Parathyroid adenoma (tissue), 2 donors: ENCODE measurements around the gene FGFR4.

Experiments used
- H2AFZ ChIP-seq: fragments of 300-600 bp; sonication (generic); one replicate; pipeline ENCODE4 v1.7.0; 2017; ENCODE audit warnings: antibody characterized with exemption, mild to moderate bottlenecking
- H3K27ac ChIP-seq: fragments of 300-600 bp; sonication (generic); one replicate; pipeline ENCODE4 v1.7.0; 2017
- H3K27me3 ChIP-seq: fragments of 300-600 bp; sonication (generic); one replicate; pipeline ENCODE4 v1.7.0; 2017; ENCODE audit warnings: low read length; ENCODE audit not compliant: control insufficient read depth, insufficient read depth
- H3K36me3 ChIP-seq: fragments of 300-600 bp; sonication (generic); one replicate; pipeline ENCODE4 v1.7.0; 2017; ENCODE audit warnings: low read length; ENCODE audit not compliant: control insufficient read depth, insufficient read depth
- H3K4me1 ChIP-seq: fragments of 300-600 bp; sonication (generic); one replicate; pipeline ENCODE4 v1.7.0; 2017; ENCODE audit warnings: control low read depth
- H3K4me2 ChIP-seq: fragments of 300-600 bp; sonication (generic); one replicate; pipeline ENCODE4 v1.7.0; 2017; ENCODE audit warnings: low read length
- H3K4me3 ChIP-seq: fragments of 300-600 bp; sonication (generic); one replicate; pipeline ENCODE4 v1.7.0; 2017; ENCODE audit warnings: low read depth, low read length
- H3K79me2 ChIP-seq: fragments of 300-600 bp; sonication (generic); one replicate; pipeline ENCODE4 v1.7.0; 2017; ENCODE audit warnings: control low read depth
- H3K9ac ChIP-seq: fragments of 300-600 bp; sonication (generic); one replicate; pipeline ENCODE4 v1.7.0; 2017; ENCODE audit warnings: mild to moderate bottlenecking
- H3K9me3 ChIP-seq: fragments of 300-600 bp; sonication (generic); one replicate; pipeline ENCODE4 v1.7.0; 2017; ENCODE audit warnings: low read length; ENCODE audit not compliant: control insufficient read depth
- CTCF ChIP-seq: fragments of 300-600 bp; sonication (generic); IDR thresholded peaks from one replicate; pipeline ENCODE4 v1.7.0; 2017; ENCODE audit warnings: antibody characterized with exemption, mild to moderate bottlenecking
- donor health status: primary hyperparathyroidism.

The FGFR4 gene

GRCh38 chr5:177081859-177082258, 4.9 kb upstream of the FGFR4 start:
- no peak overlapping the region for H3K27ac ChIP-seq
- H3K79me2 ChIP-seq = no peaks in the 10 kb centered on the region
- H3K4me3 ChIP-seq = no peak overlapping the region
- H3K9me3 ChIP-seq = no peaks in the 10 kb centered on the region
- H3K36me3 ChIP-seq = no peaks in the 10 kb centered on the region
- no peak overlapping the region for H3K4me2 ChIP-seq
- TF ChIP-seq CTCF = no peak
- H2AFZ ChIP-seq = no peak overlapping the region
- H3K27me3 ChIP-seq = no peaks in the 10 kb centered on the region
- H3K4me1 ChIP-seq = no peaks in the 10 kb centered on the region
- H3K9ac ChIP-seq = no peak overlapping the region

GRCh38 chr5:177083357-177083756, 3.4 kb upstream of the FGFR4 start:
- no peak overlapping the region for H3K9ac ChIP-seq
- no peaks in the 10 kb centered on the region for H3K4me1 ChIP-seq
- no peaks in the 10 kb centered on the region for H3K27me3 ChIP-seq
- no peaks in the 10 kb centered on the region for H3K79me2 ChIP-seq
- no peaks in the 10 kb centered on the region for H3K36me3 ChIP-seq
- H3K27ac ChIP-seq = no peak overlapping the region
- no peak overlapping the region for H2AFZ ChIP-seq
- no peak overlapping the region for H3K4me2 ChIP-seq
- TF ChIP-seq CTCF = no peak
- H3K9me3 ChIP-seq = no peaks in the 10 kb centered on the region
- H3K4me3 ChIP-seq = no peak overlapping the region

DNA sequence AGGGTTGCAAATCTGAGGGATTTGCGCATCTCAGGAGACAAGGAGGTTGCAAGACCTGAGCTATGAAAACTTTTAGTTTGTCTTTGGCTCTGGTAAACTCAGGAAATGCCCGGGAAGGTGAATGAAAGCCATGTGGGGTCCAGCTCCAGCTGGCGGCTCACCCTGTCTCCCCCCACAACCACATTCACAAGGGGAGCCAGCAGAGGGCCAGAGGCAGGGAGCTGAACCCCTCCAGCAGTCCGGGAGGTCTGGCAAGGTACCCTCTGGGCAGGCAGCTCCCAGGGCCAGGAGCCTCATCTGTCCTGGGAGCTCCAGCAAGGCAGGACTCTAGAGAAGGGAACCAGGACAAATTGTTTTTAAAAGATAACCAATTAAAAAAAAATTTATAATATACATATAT, 2.5 kb upstream of the FGFR4 start:
- Histone ChIP-seq H3K9ac (no peak overlapping the region), H3K4me3 (no peak overlapping the region), H3K27me3 (no peaks in the 10 kb centered on the region), H3K79me2 (no peaks in the 10 kb centered on the region), H3K4me2 (no peak overlapping the region), H3K9me3 (no peaks in the 10 kb centered on the region), H3K27ac (no peak overlapping the region), H3K36me3 (no peaks in the 10 kb centered on the region), H2AFZ (no peak overlapping the region), H3K4me1 (no peaks in the 10 kb centered on the region)
- no peak for TF ChIP-seq CTCF

GRCh38 chr5:177085985-177086653, 596 bp upstream of the FGFR4 start:
- TF ChIP-seq CTCF = no peak
- Histone ChIP-seq H3K4me1 (no peaks in the 10 kb centered on the region), H3K79me2 (no peaks in the 10 kb centered on the region), H3K9me3 (no peaks in the 10 kb centered on the region), H3K36me3 (no peaks in the 10 kb centered on the region), H3K27ac (no peak overlapping the region), H3K4me2 (no peak overlapping the region), H3K9ac (no peak overlapping the region), H2AFZ (peak overlapping the region; percentile 38), H3K27me3 (no peaks in the 10 kb centered on the region), H3K4me3 (no peak overlapping the region)

DNA sequence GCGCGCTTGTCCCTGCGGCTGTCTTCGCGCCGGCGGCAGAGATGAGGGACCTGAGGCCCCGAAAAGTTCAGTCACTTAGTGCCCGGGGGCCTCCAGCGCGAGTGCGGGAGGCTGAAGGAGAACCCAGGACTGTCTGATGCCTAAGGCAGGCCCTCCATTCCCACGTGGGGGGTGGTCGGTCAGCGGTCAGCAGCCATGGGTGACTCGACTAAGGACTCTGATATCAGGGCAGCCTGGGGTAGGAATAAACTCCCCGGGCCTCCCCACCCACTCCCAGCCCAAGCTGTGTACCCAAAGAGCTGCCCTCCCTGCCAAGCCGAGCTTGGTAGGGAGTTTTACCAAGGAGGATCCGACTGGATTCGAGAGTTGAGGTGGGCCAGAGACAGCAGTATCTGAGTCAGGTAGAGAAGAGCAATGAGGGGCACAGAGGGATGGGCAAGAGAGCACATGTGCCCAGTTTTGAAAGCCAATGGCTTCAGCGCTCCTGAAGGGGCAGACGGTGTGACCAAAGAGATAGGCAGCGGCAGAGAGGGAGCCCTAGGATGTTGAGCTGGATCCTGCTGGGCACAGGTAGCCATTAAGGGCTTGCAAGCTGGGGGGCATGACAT, 787 bp downstream of the FGFR4 start:
- Histone ChIP-seq H3K27ac (no peak overlapping the region), H3K27me3 (no peaks in the 10 kb centered on the region), H2AFZ (peak overlapping the region; percentile 86), H3K79me2 (no peaks in the 10 kb centered on the region), H3K36me3 (no peaks in the 10 kb centered on the region), H3K4me2 (peak overlapping the region; percentile 67), H3K9me3 (no peaks in the 10 kb centered on the region), H3K9ac (no peak overlapping the region), H3K4me3 (no peak overlapping the region), H3K4me1 (no peaks in the 10 kb centered on the region)
- TF ChIP-seq CTCF = no peak
